ENCODE data around the gene INKA1. TPM values are rescaled to one million over a fixed set of nuclear protein-coding genes. Genes with fewer than 3 reads are reported as not detected.

INKA1 gene
- 4.1 to 7.9 TPM (median 7.9 TPM) in 3 replicates for total RNA-seq
- long read RNA-seq, partial matches to known transcripts: 1 of 2 reads
- long read RNA-seq, other reads (novel, unspliced or antisense): 1 of 2 reads

GRCh38 chr3:49802719-49803464, at the start of gene INKA1:
INKA1 (plus strand) TSS chr3:49803261; CDS start chr3:49803393, 132 bp downstream.
- peaks cover 2% of the 10 kb centered on the region for H3K27me3 Mint-ChIP-seq (ENCODE audit: low read depth)
- no peak for DNase-seq (ENCODE audit: low spot score)
- peaks cover 57% of the 10 kb centered on the region for H3K4me1 Mint-ChIP-seq (ENCODE audit: low read depth)
- peak within 1 kb of the TSS; percentile 77 for H3K27ac Mint-ChIP-seq (ENCODE audit: unreplicated experiment)
- no peaks in the 10 kb centered on the region for H3K36me3 Mint-ChIP-seq (ENCODE audit: low read depth)
- no peaks in the 10 kb centered on the region for H3K9me3 Mint-ChIP-seq (ENCODE audit: low read depth)
- peak; percentile 96 for TF ChIP-seq CTCF (IDR thresholded peaks at IDR 0.05)
- H3K4me3 Mint-ChIP-seq (ENCODE audit: unreplicated experiment): peak within 1 kb of the TSS; percentile 86

- no peak for DNase-seq (ENCODE audit: low spot score)
- Mint-ChIP-seq H3K27ac (ENCODE audit: unreplicated experiment) (no peak overlapping the region), H3K4me3 (ENCODE audit: unreplicated experiment) (no peak overlapping the region), H3K36me3 (ENCODE audit: low read depth) (peaks cover 4% of the 10 kb centered on the region), H3K4me1 (ENCODE audit: low read depth) (peaks cover 35% of the 10 kb centered on the region), H3K9me3 (ENCODE audit: low read depth) (no peaks in the 10 kb centered on the region), H3K27me3 (ENCODE audit: low read depth) (no peaks in the 10 kb centered on the region)
- no peak for TF ChIP-seq CTCF (IDR thresholded peaks at IDR 0.05)
These were observed 48.5 kb upstream of the INKA1 start for GRCh38 chr3:49754536-49754935.

- no peak for DNase-seq (ENCODE audit: low spot score)
- H3K27me3 Mint-ChIP-seq (ENCODE audit: low read depth): no peaks in the 10 kb centered on the region
- TF ChIP-seq CTCF (IDR thresholded peaks at IDR 0.05): no peak
- no peaks in the 10 kb centered on the region for H3K9me3 Mint-ChIP-seq (ENCODE audit: low read depth)
- H3K27ac Mint-ChIP-seq (ENCODE audit: unreplicated experiment): peak overlapping the region; percentile 43
- no peak overlapping the region for H3K4me3 Mint-ChIP-seq (ENCODE audit: unreplicated experiment)
- H3K4me1 Mint-ChIP-seq (ENCODE audit: low read depth): peaks cover 35% of the 10 kb centered on the region
- peaks cover 2% of the 10 kb centered on the region for H3K36me3 Mint-ChIP-seq (ENCODE audit: low read depth)
These were observed 47.0 kb upstream of the INKA1 start for GRCh38 chr3:49756036-49756435.

- Mint-ChIP-seq H3K27me3 (ENCODE audit: low read depth) (no peaks in the 10 kb centered on the region), H3K27ac (ENCODE audit: unreplicated experiment) (no peak overlapping the region), H3K36me3 (ENCODE audit: low read depth) (peaks cover 2% of the 10 kb centered on the region), H3K9me3 (ENCODE audit: low read depth) (no peaks in the 10 kb centered on the region), H3K4me1 (ENCODE audit: low read depth) (peaks cover 29% of the 10 kb centered on the region), H3K4me3 (ENCODE audit: unreplicated experiment) (no peak overlapping the region)
- no peak for DNase-seq (ENCODE audit: low spot score)
- TF ChIP-seq CTCF (IDR thresholded peaks at IDR 0.05): no peak
These were observed 45.9 kb upstream of the INKA1 start for GRCh38 chr3:49757197-49757596.

DNA sequence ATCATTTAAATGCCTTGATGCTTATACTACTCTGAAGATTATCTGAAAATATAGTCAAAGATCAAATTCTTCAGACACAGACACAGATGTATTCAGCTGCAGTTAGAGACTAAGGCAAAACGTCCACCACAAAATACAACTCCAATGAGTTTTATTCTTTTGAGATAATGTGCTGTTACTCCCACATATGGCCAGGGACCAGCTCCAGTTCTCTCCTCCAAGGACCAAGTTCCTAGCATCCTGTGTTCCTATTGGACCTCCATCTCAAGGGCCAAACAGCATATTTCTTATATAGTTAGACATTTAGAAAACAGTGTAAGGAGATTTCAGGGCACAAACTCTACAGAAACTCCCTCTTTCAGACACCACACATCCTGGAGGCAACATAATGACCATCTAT, 43.8 kb upstream of the INKA1 start:
- Mint-ChIP-seq H3K27me3 (ENCODE audit: low read depth) (no peaks in the 10 kb centered on the region), H3K4me3 (ENCODE audit: unreplicated experiment) (no peak overlapping the region), H3K27ac (ENCODE audit: unreplicated experiment) (no peak overlapping the region), H3K9me3 (ENCODE audit: low read depth) (no peaks in the 10 kb centered on the region), H3K4me1 (ENCODE audit: low read depth) (peaks cover 23% of the 10 kb centered on the region), H3K36me3 (ENCODE audit: low read depth) (no peaks in the 10 kb centered on the region)
- DNase-seq (ENCODE audit: low spot score): no peak
- no peak for TF ChIP-seq CTCF (IDR thresholded peaks at IDR 0.05)
